Measurements from ENCODE around the gene MTPN.

The MTPN gene

GRCh38 chr7:135888740-135889139 is 88.4 kb downstream of the MTPN start:
- Histone ChIP-seq H3K27me3 (ENCODE audit: control insufficient read depth, insufficient read depth, low read length) (no peaks in the 10 kb centered on the region), H3K4me3 (ENCODE audit: low read length) (no peak overlapping the region), H3K9me3 (ENCODE audit: control insufficient read depth, low read length) (no peaks in the 10 kb centered on the region), H3K9ac (ENCODE audit: low read length) (no peak overlapping the region), H3K36me3 (ENCODE audit: control insufficient read depth, insufficient read depth, low read length) (no peaks in the 10 kb centered on the region), H3K4me1 (ENCODE audit: control insufficient read depth, insufficient read depth, low read length) (no peaks in the 10 kb centered on the region)

- H3K9me3 ChIP-seq (ENCODE audit: control insufficient read depth, low read length) = no peaks in the 10 kb centered on the region
- no peaks in the 10 kb centered on the region for H3K36me3 ChIP-seq (ENCODE audit: control insufficient read depth, insufficient read depth, low read length)
- no peak overlapping the region for H3K9ac ChIP-seq (ENCODE audit: low read length)
- H3K4me1 ChIP-seq (ENCODE audit: control insufficient read depth, insufficient read depth, low read length) = no peaks in the 10 kb centered on the region
- H3K4me3 ChIP-seq (ENCODE audit: low read length) = no peak overlapping the region
- no peaks in the 10 kb centered on the region for H3K27me3 ChIP-seq (ENCODE audit: control insufficient read depth, insufficient read depth, low read length)
Measured at GRCh38 chr7:135886345-135887132, 90.6 kb downstream of the MTPN start.

- Histone ChIP-seq H3K36me3 (ENCODE audit: control insufficient read depth, insufficient read depth, low read length) (no peaks in the 10 kb centered on the region), H3K9ac (ENCODE audit: low read length) (no peak overlapping the region), H3K9me3 (ENCODE audit: control insufficient read depth, low read length) (no peaks in the 10 kb centered on the region)
Measured at GRCh38 chr7:135884495-135885232, 92.5 kb downstream of the MTPN start.

GRCh38 chr7:135879233-135879632 is 97.9 kb downstream of the MTPN start:
- no peak overlapping the region for H3K4me3 ChIP-seq (ENCODE audit: low read length)
- no peaks in the 10 kb centered on the region for H3K4me1 ChIP-seq (ENCODE audit: control insufficient read depth, insufficient read depth, low read length)
- no peaks in the 10 kb centered on the region for H3K9me3 ChIP-seq (ENCODE audit: control insufficient read depth, low read length)
- H3K27me3 ChIP-seq (ENCODE audit: control insufficient read depth, insufficient read depth, low read length) = no peaks in the 10 kb centered on the region
- no peak overlapping the region for H3K9ac ChIP-seq (ENCODE audit: low read length)
- H3K36me3 ChIP-seq (ENCODE audit: control insufficient read depth, insufficient read depth, low read length) = no peaks in the 10 kb centered on the region

More at GRCh38 chr7:135884495-135885232, 92.5 kb downstream of the MTPN start:
- no peak overlapping the region for H3K4me3 ChIP-seq (ENCODE audit: low read length)
- no peaks in the 10 kb centered on the region for H3K27me3 ChIP-seq (ENCODE audit: control insufficient read depth, insufficient read depth, low read length)
- H3K4me1 ChIP-seq (ENCODE audit: control insufficient read depth, insufficient read depth, low read length) = no peaks in the 10 kb centered on the region

GRCh38 chr7:135878284-135878683 is 98.9 kb downstream of the MTPN start:
- H3K4me1 ChIP-seq (ENCODE audit: control insufficient read depth, insufficient read depth, low read length) = no peaks in the 10 kb centered on the region
- no peaks in the 10 kb centered on the region for H3K36me3 ChIP-seq (ENCODE audit: control insufficient read depth, insufficient read depth, low read length)
- H3K9me3 ChIP-seq (ENCODE audit: control insufficient read depth, low read length) = no peaks in the 10 kb centered on the region
- no peak overlapping the region for H3K4me3 ChIP-seq (ENCODE audit: low read length)
- H3K27me3 ChIP-seq (ENCODE audit: control insufficient read depth, insufficient read depth, low read length) = no peaks in the 10 kb centered on the region
- H3K9ac ChIP-seq (ENCODE audit: low read length) = no peak overlapping the region

GRCh38 chr7:135877805-135878204 is 99.4 kb downstream of the MTPN start:
- Histone ChIP-seq H3K36me3 (ENCODE audit: control insufficient read depth, insufficient read depth, low read length) (no peaks in the 10 kb centered on the region), H3K9me3 (ENCODE audit: control insufficient read depth, low read length) (no peaks in the 10 kb centered on the region), H3K4me3 (ENCODE audit: low read length) (no peak overlapping the region), H3K9ac (ENCODE audit: low read length) (no peak overlapping the region), H3K4me1 (ENCODE audit: control insufficient read depth, insufficient read depth, low read length) (no peaks in the 10 kb centered on the region), H3K27me3 (ENCODE audit: control insufficient read depth, insufficient read depth, low read length) (no peaks in the 10 kb centered on the region)
